Subcutaneous abdominal adipose tissue (tissue), 5 donors: Measurements from ENCODE around the gene CACNB1.

ENCODE experiments used
- H3K27ac ChIP-seq: one replicate; pipeline ENCODE4 v1.7.0; 2013; ENCODE audit warnings: low read depth, mild to moderate bottlenecking, inconsistent platforms, low read length, moderate library complexity
- H3K27me3 ChIP-seq, 5 donors: one replicate each; pipeline ENCODE4 v1.7.0; 2013; ENCODE audit warnings: low read length in 5 of 5, inconsistent platforms in 1 of 5; ENCODE audit not compliant: control insufficient read depth in 5 of 5, insufficient read depth in 4 of 5
- H3K36me3 ChIP-seq, 5 donors: one replicate each; pipeline ENCODE4 v1.7.0; 2013; ENCODE audit warnings: low read length in 5 of 5; ENCODE audit not compliant: control insufficient read depth in 5 of 5, insufficient read depth in 5 of 5
- H3K4me1 ChIP-seq, 5 donors: one replicate each; pipeline ENCODE4 v1.7.0; 2013; ENCODE audit warnings: low read length in 5 of 5, mild to moderate bottlenecking in 3 of 5, moderate library complexity in 1 of 5; ENCODE audit not compliant: control insufficient read depth in 5 of 5, insufficient read depth in 5 of 5
- H3K4me3 ChIP-seq, 5 donors: one replicate each; pipeline ENCODE4 v1.7.0; 2013; ENCODE audit warnings: low read length in 5 of 5, low read depth in 1 of 5
- H3K9ac ChIP-seq, 5 donors: one replicate each; pipeline ENCODE4 v1.7.0; 2013; ENCODE audit warnings: low read length in 5 of 5, mild to moderate bottlenecking in 4 of 5, moderate library complexity in 3 of 5
- H3K9me3 ChIP-seq, 5 donors: one replicate each; pipeline ENCODE4 v1.7.0; 2013; ENCODE audit warnings: low read length in 5 of 5; ENCODE audit not compliant: control insufficient read depth in 5 of 5
- donor health status: healthy.
- donor health status: healthy.
- donor health status: healthy.
- donor health status: healthy.
- donor health status: healthy.

The CACNB1 gene

GRCh38 chr17:39225959-39226683, 28.7 kb upstream of the CACNB1 start:
- H3K9ac ChIP-seq = no peak overlapping the region

GRCh38 chr17:39225308-39225958, 28.0 kb upstream of the CACNB1 start, which contains the start of gene STAC2:
Gene STAC2, minus strand, starts transcription at chr17:39225945. Its CDS starts 443 bp downstream, at chr17:39225502.
- peak within 1 kb of the TSS; percentile 34 to 54 (median 36) for H3K4me3 ChIP-seq
- no peak within 1 kb of the TSS for H3K9ac ChIP-seq
- H3K4me1 ChIP-seq = peaks cover 0 to 23% (median 18%) of the 10 kb centered on the region in 5 donors
- H3K9me3 ChIP-seq = no peaks in the 10 kb centered on the region
- no peak within 1 kb of the TSS for H3K27ac ChIP-seq
- no peaks in the 10 kb centered on the region for H3K36me3 ChIP-seq
- H3K27me3 ChIP-seq = peaks cover 17 to 49% (median 44%) of the 10 kb centered on the region in 5 donors

More at GRCh38 chr17:39225959-39226683, 28.7 kb upstream of the CACNB1 start:
- Histone ChIP-seq H3K27me3 (peaks cover 17 to 54% (median 44%) of the 10 kb centered on the region in 5 donors), H3K4me3 (peak overlapping the region; percentile 3 to 54 (median 19)), H3K4me1 (peaks cover 0 to 24% (median 21%) of the 10 kb centered on the region in 5 donors), H3K9me3 (no peaks in the 10 kb centered on the region), H3K36me3 (no peaks in the 10 kb centered on the region), H3K27ac (no peak overlapping the region)

- no peak overlapping the region for H3K27ac ChIP-seq
- peak overlapping the region in 3 of 5 donors; percentile 36 to 54 (median 50) for H3K4me3 ChIP-seq
- H3K36me3 ChIP-seq = no peaks in the 10 kb centered on the region
- H3K4me1 ChIP-seq = peaks cover 0 to 23% (median 20%) of the 10 kb centered on the region in 5 donors
- H3K27me3 ChIP-seq = peaks cover 17 to 49% (median 44%) of the 10 kb centered on the region in 5 donors
- no peaks in the 10 kb centered on the region for H3K9me3 ChIP-seq
- H3K9ac ChIP-seq = no peak overlapping the region
Observed at GRCh38 chr17:39224778-39225307, 27.4 kb upstream of the CACNB1 start.

GRCh38 chr17:39223907-39224777, 26.7 kb upstream of the CACNB1 start:
- H3K9ac ChIP-seq = no peak overlapping the region
- no peaks in the 10 kb centered on the region for H3K9me3 ChIP-seq
- H3K4me3 ChIP-seq = peak overlapping the region in 3 of 5 donors; percentile 36 to 54 (median 50)
- H3K36me3 ChIP-seq = no peaks in the 10 kb centered on the region
- no peak overlapping the region for H3K27ac ChIP-seq
- H3K27me3 ChIP-seq = peaks cover 17 to 45% (median 39%) of the 10 kb centered on the region in 5 donors
- peaks cover 0 to 28% (median 20%) of the 10 kb centered on the region in 5 donors for H3K4me1 ChIP-seq

GRCh38 chr17:39222866-39223834, 25.7 kb upstream of the CACNB1 start:
- no peak overlapping the region for H3K27ac ChIP-seq
- H3K36me3 ChIP-seq = no peaks in the 10 kb centered on the region

GRCh38 chr17:39222151-39222550, 24.7 kb upstream of the CACNB1 start:
- Histone ChIP-seq H3K9me3 (no peaks in the 10 kb centered on the region), H3K9ac (no peak overlapping the region), H3K27me3 (peaks cover 14 to 37% (median 32%) of the 10 kb centered on the region in 5 donors), H3K4me3 (no peak overlapping the region), H3K36me3 (no peaks in the 10 kb centered on the region), H3K27ac (no peak overlapping the region), H3K4me1 (peaks cover 0 to 28% (median 19%) of the 10 kb centered on the region in 5 donors)

More at GRCh38 chr17:39222866-39223834, 25.7 kb upstream of the CACNB1 start:
- H3K27me3 ChIP-seq = peaks cover 17 to 42% (median 39%) of the 10 kb centered on the region in 5 donors
- peaks cover 0 to 28% (median 19%) of the 10 kb centered on the region in 5 donors for H3K4me1 ChIP-seq
- no peak overlapping the region for H3K4me3 ChIP-seq
- H3K9me3 ChIP-seq = no peaks in the 10 kb centered on the region
- no peak overlapping the region for H3K9ac ChIP-seq

GRCh38 chr17:39221572-39221971, 24.1 kb upstream of the CACNB1 start:
- no peaks in the 10 kb centered on the region for H3K36me3 ChIP-seq
- H3K4me3 ChIP-seq = no peak overlapping the region
- no peak overlapping the region for H3K27ac ChIP-seq
- peaks cover 14 to 38% (median 34%) of the 10 kb centered on the region in 5 donors for H3K27me3 ChIP-seq
- H3K4me1 ChIP-seq = peaks cover 0 to 28% (median 19%) of the 10 kb centered on the region in 5 donors
- H3K9me3 ChIP-seq = no peaks in the 10 kb centered on the region
- H3K9ac ChIP-seq = no peak overlapping the region

GRCh38 chr17:39219647-39220154, 22.2 kb upstream of the CACNB1 start:
- Histone ChIP-seq H3K27ac (no peak overlapping the region), H3K36me3 (no peaks in the 10 kb centered on the region), H3K4me3 (no peak overlapping the region), H3K9ac (no peak overlapping the region), H3K4me1 (peaks cover 0 to 13% (median 3%) of the 10 kb centered on the region in 5 donors), H3K9me3 (no peaks in the 10 kb centered on the region), H3K27me3 (peaks cover 6 to 27% (median 24%) of the 10 kb centered on the region in 5 donors)
